ENCODE results near the gene HPCAL1. TPM values are rescaled to one million over a fixed set of nuclear protein-coding genes. Genes with fewer than 3 reads are reported as not detected.

HPCAL1 gene
- total and polyA plus RNA-seq, 8 donors, result 22.1 to 32.7 (median 26.4) TPM

DNA sequence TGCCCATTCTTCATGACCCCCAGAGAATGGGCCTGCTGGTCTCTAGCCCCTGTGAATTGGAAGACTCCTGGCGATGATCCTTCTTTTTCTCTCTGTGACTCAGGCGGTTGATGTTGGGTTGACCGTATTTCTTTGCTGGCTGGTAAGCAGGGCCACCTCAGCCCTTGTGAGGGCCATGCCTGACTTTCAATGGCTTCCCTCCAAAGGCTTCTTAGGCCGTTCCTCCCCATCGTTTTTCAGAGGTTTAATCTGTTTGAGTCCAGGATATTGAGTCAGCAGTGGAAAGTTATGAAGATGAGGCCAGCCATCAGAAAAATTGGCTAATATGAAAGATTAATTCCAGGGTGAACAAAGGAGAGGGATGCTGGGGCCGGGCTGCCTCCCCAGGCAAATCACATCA is 13.6 kb downstream of the HPCAL1 start:
- WGBS, 2 donors, result 63 to 70% methylated on average over 6 of the region's 6 CpGs
- no peaks in the 10 kb centered on the region for H3K27me3 ChIP-seq
- TF ChIP-seq, protein P1, sequence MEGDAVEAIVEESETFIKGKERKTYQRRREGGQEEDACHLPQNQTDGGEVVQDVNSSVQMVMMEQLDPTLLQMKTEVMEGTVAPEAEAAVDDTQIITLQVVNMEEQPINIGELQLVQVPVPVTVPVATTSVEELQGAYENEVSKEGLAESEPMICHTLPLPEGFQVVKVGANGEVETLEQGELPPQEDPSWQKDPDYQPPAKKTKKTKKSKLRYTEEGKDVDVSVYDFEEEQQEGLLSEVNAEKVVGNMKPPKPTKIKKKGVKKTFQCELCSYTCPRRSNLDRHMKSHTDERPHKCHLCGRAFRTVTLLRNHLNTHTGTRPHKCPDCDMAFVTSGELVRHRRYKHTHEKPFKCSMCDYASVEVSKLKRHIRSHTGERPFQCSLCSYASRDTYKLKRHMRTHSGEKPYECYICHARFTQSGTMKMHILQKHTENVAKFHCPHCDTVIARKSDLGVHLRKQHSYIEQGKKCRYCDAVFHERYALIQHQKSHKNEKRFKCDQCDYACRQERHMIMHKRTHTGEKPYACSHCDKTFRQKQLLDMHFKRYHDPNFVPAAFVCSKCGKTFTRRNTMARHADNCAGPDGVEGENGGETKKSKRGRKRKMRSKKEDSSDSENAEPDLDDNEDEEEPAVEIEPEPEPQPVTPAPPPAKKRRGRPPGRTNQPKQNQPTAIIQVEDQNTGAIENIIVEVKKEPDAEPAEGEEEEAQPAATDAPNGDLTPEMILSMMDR (IDR thresholded peaks at IDR 0.05), result no peak
- no peaks in the 10 kb centered on the region for H3K9me3 ChIP-seq
- H3K4me1 ChIP-seq, result peaks cover 0 to 4% (median 0%) of the 10 kb centered on the region in 3 donors
- FAIRE-seq (no peak), DNase-seq (no peak), ATAC-seq (no peak)
- intact Hi-C loops (cut with DNase I), result no loop called here
- H3K4me3 ChIP-seq, result no peak overlapping the region
- H3K36me3 ChIP-seq, result no peaks in the 10 kb centered on the region
- H3K27ac ChIP-seq, result no peak overlapping the region

DNA sequence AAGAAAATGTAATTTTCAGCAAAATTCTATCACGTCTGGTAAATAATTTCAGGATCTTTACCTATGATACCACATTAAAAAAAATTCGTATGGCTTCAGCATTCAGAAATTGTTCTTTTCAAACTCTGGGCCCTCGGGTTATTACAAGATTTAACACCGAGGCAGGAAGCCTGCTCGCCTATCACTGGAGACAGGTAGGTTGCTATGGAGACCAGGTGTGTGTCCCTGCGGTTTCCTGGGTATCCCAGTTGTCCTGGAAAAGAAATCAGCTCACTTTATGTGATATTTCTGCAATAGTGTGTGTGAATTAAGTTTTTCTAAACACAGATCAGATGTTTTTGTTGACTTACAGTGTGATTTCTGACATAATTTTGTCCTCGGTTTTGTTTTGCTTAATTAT is 14.2 kb downstream of the HPCAL1 start:
- ATAC-seq, result peak in 2 of 4 donors; percentile 52 to 54
- no peak overlapping the region for H3K27ac ChIP-seq
- intact Hi-C loops (cut with DNase I), result no loop called here
- no peak overlapping the region for H3K4me3 ChIP-seq
- no peaks in the 10 kb centered on the region for H3K36me3 ChIP-seq
- WGBS, 2 donors, result 50 to 55% methylated on average over 7 of the region's 7 CpGs
- DNase-seq, result no peak
- no peaks in the 10 kb centered on the region for H3K27me3 ChIP-seq
- H3K4me1 ChIP-seq, result peaks cover 0 to 4% (median 0%) of the 10 kb centered on the region in 3 donors
- TF ChIP-seq, protein P1 (IDR thresholded peaks at IDR 0.05), result no peak
- FAIRE-seq, result no peak
- no peaks in the 10 kb centered on the region for H3K9me3 ChIP-seq

DNA sequence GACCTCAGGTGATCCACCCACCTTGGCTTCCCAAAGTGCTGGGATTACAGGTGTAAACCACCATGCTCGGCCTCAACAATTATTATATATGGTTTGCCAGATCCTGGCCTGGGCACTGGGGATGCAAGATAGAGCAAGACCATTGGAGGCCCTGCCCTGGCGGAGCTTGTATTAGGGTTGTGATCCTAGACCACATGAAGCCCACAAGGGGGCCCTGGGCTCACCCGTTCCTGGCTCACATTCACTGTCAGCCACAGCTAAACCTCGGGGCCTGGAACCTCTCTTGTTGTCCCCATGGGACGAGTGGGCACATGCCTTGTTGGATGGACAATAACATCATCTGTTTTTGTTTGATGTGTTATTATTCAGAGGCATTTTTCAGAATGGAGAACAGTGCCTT is 14.9 kb downstream of the HPCAL1 start:
- Histone ChIP-seq H3K4me1 (peaks cover 0 to 4% (median 0%) of the 10 kb centered on the region in 3 donors), H3K36me3 (no peaks in the 10 kb centered on the region), H3K4me3 (no peak overlapping the region), H3K27me3 (no peaks in the 10 kb centered on the region), H3K27ac (no peak overlapping the region), H3K9me3 (no peaks in the 10 kb centered on the region)
- TF ChIP-seq, protein P1 (IDR thresholded peaks at IDR 0.05), result no peak
- no peak for ATAC-seq
- no peak for DNase-seq
- FAIRE-seq, result no peak
- intact Hi-C loops (cut with DNase I), result no loop called here
- 74 to 78% methylated on average over 5 of the region's 5 CpGs for WGBS, 2 donors

DNA sequence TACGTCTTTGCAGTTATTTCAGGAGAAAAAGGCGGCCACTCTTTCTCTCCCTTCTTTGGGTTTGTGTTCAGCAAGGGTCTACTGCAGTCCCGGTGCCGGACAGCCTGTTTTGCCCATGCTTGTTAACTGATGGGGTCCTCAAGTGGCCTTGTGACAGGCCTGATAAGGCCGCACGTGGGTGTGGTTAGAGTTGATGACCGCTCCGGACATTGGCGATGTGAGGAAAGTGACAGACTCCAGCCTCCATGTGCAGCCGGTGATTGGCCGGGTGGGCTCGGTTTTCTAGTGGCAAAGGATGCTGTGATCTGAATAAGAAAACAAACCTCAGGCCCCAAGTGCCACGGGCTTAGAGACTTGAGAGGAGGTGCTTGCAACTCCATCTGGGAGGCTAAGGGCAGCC is 15.6 kb downstream of the HPCAL1 start:
- Histone ChIP-seq H3K36me3 (no peaks in the 10 kb centered on the region), H3K9me3 (no peaks in the 10 kb centered on the region), H3K4me1 (peaks cover 0 to 4% (median 0%) of the 10 kb centered on the region in 3 donors), H3K27me3 (no peaks in the 10 kb centered on the region), H3K4me3 (no peak overlapping the region), H3K27ac (no peak overlapping the region)
- no peak for FAIRE-seq
- ATAC-seq, result no peak
- DNase-seq, result peak in 1 of 6 donors; percentile 25
- intact Hi-C loops (cut with DNase I), result no loop called here
- TF ChIP-seq, protein P1 (IDR thresholded peaks at IDR 0.05), result no peak
- 84 to 86% methylated on average over 13 of the region's 13 CpGs for WGBS, 2 donors

DNA sequence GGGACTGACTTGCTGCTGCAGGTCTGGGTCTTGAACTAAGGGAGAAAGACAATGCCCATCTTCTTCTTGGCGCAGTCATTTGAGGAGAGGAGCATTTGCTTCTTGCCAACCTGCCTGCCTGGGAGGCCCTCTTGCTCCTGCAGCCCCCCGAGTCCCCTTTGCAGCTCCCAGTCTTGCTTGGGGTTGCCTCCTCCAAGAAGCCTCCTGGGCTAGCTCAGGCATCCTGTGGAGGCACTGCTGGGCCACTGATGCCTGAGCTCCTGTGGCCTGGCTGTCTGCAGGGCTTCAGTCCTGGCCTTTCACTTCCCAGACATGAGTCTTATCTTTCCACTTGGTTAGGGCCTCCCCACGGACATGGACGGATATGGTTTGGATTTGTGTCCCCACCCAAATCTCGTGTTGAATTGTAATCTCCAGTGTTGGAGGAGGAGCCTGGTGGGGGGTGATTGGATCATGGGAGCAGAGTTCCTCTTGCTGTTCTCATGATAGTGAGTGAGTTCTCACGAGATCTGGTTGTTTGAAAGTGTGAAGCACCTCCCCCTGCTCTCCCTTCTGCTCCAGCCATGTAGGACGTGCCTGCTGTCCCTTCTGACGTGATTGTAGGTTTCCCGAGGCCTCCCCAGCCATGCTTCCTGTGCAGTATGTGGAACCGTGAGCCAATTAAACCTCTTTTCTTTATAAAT is 17.3 kb downstream of the HPCAL1 start:
- Histone ChIP-seq H3K4me3 (no peak overlapping the region), H3K4me1 (peaks cover 0 to 4% (median 0%) of the 10 kb centered on the region in 3 donors), H3K9me3 (no peaks in the 10 kb centered on the region), H3K27me3 (no peaks in the 10 kb centered on the region), H3K27ac (no peak overlapping the region), H3K36me3 (no peaks in the 10 kb centered on the region)
- whole genome bisulfite sequencing, 2 donors, result 83 to 89% methylated on average over 10 of the region's 10 CpGs
- TF ChIP-seq, protein P1 (IDR thresholded peaks at IDR 0.05), result no peak
- no peak for FAIRE-seq
- DNase-seq, result peak in 1 of 6 donors; percentile 31
- no peak for ATAC-seq
- intact Hi-C loops (cut with DNase I), result no loop called here
